Measurements from ENCODE around the gene TXNL1.
A peak's percentile ranks its signal among the peaks of the same experiment; 100 is the strongest.

Gene TXNL1

GRCh38 chr18:56560992-56561391 lies 77.4 kb downstream of the TXNL1 start:
- H3K4me3 ChIP-seq (replicated peaks; ENCODE audit: low read depth, low read length) = no peak overlapping the region
- no peak for DNase-seq (ENCODE audit: low read depth)
- TF ChIP-seq CTCF (IDR thresholded peaks at IDR 0.05; ENCODE audit: low read length, missing control alignments) = no peak

GRCh38 chr18:56559044-56559443 lies 79.3 kb downstream of the TXNL1 start:
- no peak for DNase-seq (ENCODE audit: low read depth)
- H3K4me3 ChIP-seq (replicated peaks; ENCODE audit: low read depth, low read length) = no peak overlapping the region
- no peak for TF ChIP-seq CTCF (IDR thresholded peaks at IDR 0.05; ENCODE audit: low read length, missing control alignments)

- DNase-seq (ENCODE audit: low read depth) = no peak
- TF ChIP-seq CTCF (IDR thresholded peaks at IDR 0.05; ENCODE audit: low read length, missing control alignments) = no peak
Measured at GRCh38 chr18:56556907-56557306, 81.5 kb downstream of the TXNL1 start.

GRCh38 chr18:56550121-56550520 lies 88.3 kb downstream of the TXNL1 start:
- H3K4me3 ChIP-seq (replicated peaks; ENCODE audit: low read depth, low read length) = no peak overlapping the region
- peak; percentile 35 for DNase-seq (ENCODE audit: low read depth)
- no peak for TF ChIP-seq CTCF (IDR thresholded peaks at IDR 0.05; ENCODE audit: low read length, missing control alignments)

More at GRCh38 chr18:56556907-56557306, 81.5 kb downstream of the TXNL1 start:
- H3K4me3 ChIP-seq (replicated peaks; ENCODE audit: low read depth, low read length) = no peak overlapping the region
